ENCODE results near the gene GEMIN2.
"Not testable (repeated sequence)": the region's sequence is repeated elsewhere in the genome, so short reads cannot be mapped to it uniquely, and the experiment has no call there.

Gene GEMIN2

GRCh38 chr14:39179042-39179441, 64.9 kb downstream of the GEMIN2 start:
- DNase-seq, result no peak

GRCh38 chr14:39180553-39180952, 66.4 kb downstream of the GEMIN2 start:
- DNase-seq, result no peak

- no peak for DNase-seq
Observed at GRCh38 chr14:39181026-39181692, 67.0 kb downstream of the GEMIN2 start.

- no peak for DNase-seq
Observed at GRCh38 chr14:39181693-39182047, 67.5 kb downstream of the GEMIN2 start.

- DNase-seq, result no peak
Observed at GRCh38 chr14:39182770-39183684, 68.9 kb downstream of the GEMIN2 start.

GRCh38 chr14:39183685-39184003, 69.5 kb downstream of the GEMIN2 start:
- DNase-seq, result not testable (repeated sequence)

GRCh38 chr14:39184628-39185255, 70.6 kb downstream of the GEMIN2 start:
- no peak for DNase-seq

- no peak for DNase-seq
Observed at GRCh38 chr14:39185256-39186049, 71.3 kb downstream of the GEMIN2 start.

Measured in hippocampal formation (tissue), 2 donors.